ENCODE measurements around the gene BDH1. TPM values are rescaled to one million over a fixed set of nuclear protein-coding genes. Genes with fewer than 3 reads are reported as not detected.
A peak's percentile ranks its signal among the peaks of the same experiment; 100 is the strongest.

BDH1 gene
- total RNA-seq, 2 experiments from 2014 or later: 53.6 to 58.7 TPM

GRCh38 chr3:197511130-197511529 is 44.6 kb downstream of the BDH1 start:
- Mint-ChIP-seq H3K4me3 (no peak overlapping the region), H3K4me1 (peaks cover 5% of the 10 kb centered on the region), H3K27ac (no peak overlapping the region), H3K27me3 (no peaks in the 10 kb centered on the region), H3K9me3 (no peaks in the 10 kb centered on the region), H3K36me3 (ENCODE audit: low read depth) (peaks cover 26% of the 10 kb centered on the region)
- POLR2A ChIA-PET: no interaction called here
- no peak for DNase-seq
- CTCF ChIA-PET: no interaction called here

- Mint-ChIP-seq H3K27ac (no peak overlapping the region), H3K4me1 (peaks cover 5% of the 10 kb centered on the region), H3K36me3 (ENCODE audit: low read depth) (peaks cover 23% of the 10 kb centered on the region), H3K9me3 (no peaks in the 10 kb centered on the region), H3K4me3 (no peak overlapping the region), H3K27me3 (no peaks in the 10 kb centered on the region)
- ChIA-PET POLR2A (no interaction called here), CTCF (interaction anchor here (0.6 kb wide), 1 partner anchor 35 kb away, joined by 5 read pairs; no protein-coding TSS in a partner anchor)
- no peak for DNase-seq
Measured at GRCh38 chr3:197510642-197511018, 45.1 kb downstream of the BDH1 start.

- no peak overlapping the region for H3K4me3 Mint-ChIP-seq
- H3K4me1 Mint-ChIP-seq: peaks cover 5% of the 10 kb centered on the region
- H3K27ac Mint-ChIP-seq: peak overlapping the region; percentile 66
- DNase-seq: no peak
- ChIA-PET CTCF (no interaction called here), POLR2A (no interaction called here)
- no peaks in the 10 kb centered on the region for H3K9me3 Mint-ChIP-seq
- H3K36me3 Mint-ChIP-seq (ENCODE audit: low read depth): peaks cover 13% of the 10 kb centered on the region
- H3K27me3 Mint-ChIP-seq: no peaks in the 10 kb centered on the region
Measured at GRCh38 chr3:197508924-197509775, 46.6 kb downstream of the BDH1 start.

GRCh38 chr3:197508461-197508860 is 47.3 kb downstream of the BDH1 start:
- Mint-ChIP-seq H3K36me3 (ENCODE audit: low read depth) (peaks cover 8% of the 10 kb centered on the region), H3K4me3 (no peak overlapping the region), H3K27ac (no peak overlapping the region), H3K9me3 (no peaks in the 10 kb centered on the region), H3K4me1 (peaks cover 5% of the 10 kb centered on the region), H3K27me3 (no peaks in the 10 kb centered on the region)
- no peak for DNase-seq
- CTCF ChIA-PET: no interaction called here
- POLR2A ChIA-PET: no interaction called here

GRCh38 chr3:197508051-197508451 is 47.7 kb downstream of the BDH1 start:
- CTCF ChIA-PET: no interaction called here
- DNase-seq: no peak
- no peak overlapping the region for H3K4me3 Mint-ChIP-seq
- POLR2A ChIA-PET: no interaction called here
- no peak overlapping the region for H3K27ac Mint-ChIP-seq
- H3K4me1 Mint-ChIP-seq: peaks cover 5% of the 10 kb centered on the region
- no peaks in the 10 kb centered on the region for H3K9me3 Mint-ChIP-seq
- H3K36me3 Mint-ChIP-seq (ENCODE audit: low read depth): peaks cover 8% of the 10 kb centered on the region
- H3K27me3 Mint-ChIP-seq: no peaks in the 10 kb centered on the region

GRCh38 chr3:197507541-197507940 is 48.2 kb downstream of the BDH1 start:
- Mint-ChIP-seq H3K4me3 (no peak overlapping the region), H3K4me1 (peaks cover 5% of the 10 kb centered on the region), H3K27me3 (no peaks in the 10 kb centered on the region), H3K36me3 (ENCODE audit: low read depth) (peaks cover 8% of the 10 kb centered on the region), H3K9me3 (no peaks in the 10 kb centered on the region), H3K27ac (no peak overlapping the region)
- no peak for DNase-seq
- ChIA-PET CTCF (no interaction called here), POLR2A (no interaction called here)

GRCh38 chr3:197507081-197507480 is 48.7 kb downstream of the BDH1 start:
- H3K27me3 Mint-ChIP-seq: no peaks in the 10 kb centered on the region
- no peak for DNase-seq
- H3K4me3 Mint-ChIP-seq: no peak overlapping the region
- H3K4me1 Mint-ChIP-seq: peaks cover 5% of the 10 kb centered on the region
- ChIA-PET CTCF (interaction anchor here (0.6 to 0.7 kb wide), 2 partner anchors 420 to 503 kb away, joined by 3 read pairs; no protein-coding TSS in a partner anchor), POLR2A (no interaction called here)
- H3K9me3 Mint-ChIP-seq: no peaks in the 10 kb centered on the region
- H3K36me3 Mint-ChIP-seq (ENCODE audit: low read depth): peaks cover 8% of the 10 kb centered on the region
- H3K27ac Mint-ChIP-seq: no peak overlapping the region

GRCh38 chr3:197505796-197506548 is 49.8 kb downstream of the BDH1 start:
- Mint-ChIP-seq H3K27ac (no peak overlapping the region), H3K36me3 (ENCODE audit: low read depth) (peaks cover 2% of the 10 kb centered on the region), H3K4me1 (peaks cover 5% of the 10 kb centered on the region), H3K27me3 (no peaks in the 10 kb centered on the region), H3K9me3 (no peaks in the 10 kb centered on the region), H3K4me3 (no peak overlapping the region)
- ChIA-PET POLR2A (interaction anchor here (0.7 kb wide), 1 partner anchor 27 kb away, joined by 4 read pairs; no protein-coding TSS in a partner anchor), CTCF (no interaction called here)
- no peak for DNase-seq

GRCh38 chr3:197504641-197505121 is 51.1 kb downstream of the BDH1 start:
- Mint-ChIP-seq H3K36me3 (ENCODE audit: low read depth) (no peaks in the 10 kb centered on the region), H3K27ac (no peak overlapping the region), H3K4me3 (no peak overlapping the region), H3K4me1 (no peaks in the 10 kb centered on the region), H3K27me3 (no peaks in the 10 kb centered on the region), H3K9me3 (no peaks in the 10 kb centered on the region)
- DNase-seq: no peak
- ChIA-PET CTCF (interaction anchor here (0.6 kb wide), 1 partner anchor 203 kb away, joined by 3 read pairs; no protein-coding TSS in a partner anchor), POLR2A (no interaction called here)

- Mint-ChIP-seq H3K4me1 (no peaks in the 10 kb centered on the region), H3K9me3 (no peaks in the 10 kb centered on the region), H3K27ac (no peak overlapping the region), H3K27me3 (no peaks in the 10 kb centered on the region), H3K4me3 (no peak overlapping the region), H3K36me3 (ENCODE audit: low read depth) (no peaks in the 10 kb centered on the region)
- no peak for DNase-seq
- ChIA-PET POLR2A (no interaction called here), CTCF (interaction anchor here (0.6 kb wide), 1 partner anchor 203 kb away, joined by 3 read pairs; no protein-coding TSS in a partner anchor)
Measured at GRCh38 chr3:197504229-197504628, 51.5 kb downstream of the BDH1 start.

- POLR2A ChIA-PET: no interaction called here
- no peak overlapping the region for H3K4me3 Mint-ChIP-seq
- H3K27me3 Mint-ChIP-seq: no peaks in the 10 kb centered on the region
- no peak for DNase-seq
- H3K4me1 Mint-ChIP-seq: no peaks in the 10 kb centered on the region
- H3K36me3 Mint-ChIP-seq (ENCODE audit: low read depth): no peaks in the 10 kb centered on the region
- no peaks in the 10 kb centered on the region for H3K9me3 Mint-ChIP-seq
- no peak overlapping the region for H3K27ac Mint-ChIP-seq
- CTCF ChIA-PET: interaction anchor here (2.2 kb wide), 1 partner anchor 13 kb away, joined by 5 read pairs; no protein-coding TSS in a partner anchor
Measured at GRCh38 chr3:197503652-197504051, 52.1 kb downstream of the BDH1 start.

GRCh38 chr3:197501879-197502620 is 53.7 kb downstream of the BDH1 start:
- no peaks in the 10 kb centered on the region for H3K9me3 Mint-ChIP-seq
- H3K4me3 Mint-ChIP-seq: no peak overlapping the region
- peak; percentile 44 for DNase-seq
- ChIA-PET CTCF (interaction anchor here (0.5 to 2.6 kb wide), 10 partner anchors 11 to 387 kb away, joined by 3 to 14 read pairs (median 4); no protein-coding TSS in a partner anchor), POLR2A (no interaction called here)
- H3K27me3 Mint-ChIP-seq: no peaks in the 10 kb centered on the region
- H3K36me3 Mint-ChIP-seq (ENCODE audit: low read depth): no peaks in the 10 kb centered on the region
- no peak overlapping the region for H3K27ac Mint-ChIP-seq
- no peaks in the 10 kb centered on the region for H3K4me1 Mint-ChIP-seq

Measured in activated CD4-positive, alpha-beta T cell treated with anti-CD3 and anti-CD28 coated beads, Interleukin-2, amount 10 ng/mL, durations not matched to agents 7 days and 5 days (primary cell).